Heart left ventricle (tissue), 13 donors: ENCODE data around the gene RPL32.

ENCODE experiments used
- POLR2A ChIP-seq, 2 donors: fragments of 450-650 bp; IDR thresholded peaks; one replicate each; pipeline ENCODE4 v1.6.1; 2017; ENCODE audit warnings: antibody characterized with exemption in 2 of 2, mild to moderate bottlenecking in 2 of 2, moderate library complexity in 2 of 2
- TF ChIP-seq, protein P1 (sequence below), 12 donors: fragments of 200-600 bp; sonication (generic) in 4 of 12; IDR thresholded peaks; one replicate each; pipeline versions ENCODE4 v1.5.0 to v1.8.0; 2018 to 2022; ENCODE audit warnings: antibody characterized with exemption in 12 of 12, mild to moderate bottlenecking in 5 of 12
- donor health status: ischemic (EF 13 %, LVEDD 7.1; RV severe dilation, severe dysfunction).
- donor health status: DM: no; HTN: yes; CAD: no.
- donor health status: DM: no; HTN: no; CAD: no.
- donor health status: ischemic (EF 25% LVEDD 6.9; RV normal size, moderate dysfunction).
- donor health status: ischemic (EF 25% LVEDD 5.7; RV mildly dilated, moderate dysfunction).
- donor health status: ischemic (EF 35%, LVEDD 5.7; RV mildly dilated, moderate dysfunction).
- donor health status: nonischemic (EF 11% LVEDD 7.7; RV severe dilation, severe dysfunction).
- donor health status: DM: yes; HTN: yes; CAD: no.
- donor health status: PGD.
- donor health status: ischemic (EF 29% LVEDD 5.4; RV normal size, mild dysfunction).
- donor health status: nonischemic (EF 23%, LVEDD 6.1; RV moderate dilation, normal function).

- TF ChIP-seq, protein P1, sequence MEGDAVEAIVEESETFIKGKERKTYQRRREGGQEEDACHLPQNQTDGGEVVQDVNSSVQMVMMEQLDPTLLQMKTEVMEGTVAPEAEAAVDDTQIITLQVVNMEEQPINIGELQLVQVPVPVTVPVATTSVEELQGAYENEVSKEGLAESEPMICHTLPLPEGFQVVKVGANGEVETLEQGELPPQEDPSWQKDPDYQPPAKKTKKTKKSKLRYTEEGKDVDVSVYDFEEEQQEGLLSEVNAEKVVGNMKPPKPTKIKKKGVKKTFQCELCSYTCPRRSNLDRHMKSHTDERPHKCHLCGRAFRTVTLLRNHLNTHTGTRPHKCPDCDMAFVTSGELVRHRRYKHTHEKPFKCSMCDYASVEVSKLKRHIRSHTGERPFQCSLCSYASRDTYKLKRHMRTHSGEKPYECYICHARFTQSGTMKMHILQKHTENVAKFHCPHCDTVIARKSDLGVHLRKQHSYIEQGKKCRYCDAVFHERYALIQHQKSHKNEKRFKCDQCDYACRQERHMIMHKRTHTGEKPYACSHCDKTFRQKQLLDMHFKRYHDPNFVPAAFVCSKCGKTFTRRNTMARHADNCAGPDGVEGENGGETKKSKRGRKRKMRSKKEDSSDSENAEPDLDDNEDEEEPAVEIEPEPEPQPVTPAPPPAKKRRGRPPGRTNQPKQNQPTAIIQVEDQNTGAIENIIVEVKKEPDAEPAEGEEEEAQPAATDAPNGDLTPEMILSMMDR (IDR thresholded peaks at IDR 0.05): no peak
- TF ChIP-seq POLR2A (IDR thresholded peaks at IDR 0.05): no peak
Measured at GRCh38 chr3:12865271-12865670, 23.9 kb upstream of the RPL32 start.
